GM19043 (cell line): ENCODE measurements around the gene DISP3.

Experiments
- ATAC-seq: cut with Tn5 transposase; IDR thresholded peaks from one replicate; pipeline ENCODE4 v1.9.1; 2021; ENCODE audit warnings: low read depth; ENCODE audit not compliant: unreplicated experiment

DISP3 gene

DNA sequence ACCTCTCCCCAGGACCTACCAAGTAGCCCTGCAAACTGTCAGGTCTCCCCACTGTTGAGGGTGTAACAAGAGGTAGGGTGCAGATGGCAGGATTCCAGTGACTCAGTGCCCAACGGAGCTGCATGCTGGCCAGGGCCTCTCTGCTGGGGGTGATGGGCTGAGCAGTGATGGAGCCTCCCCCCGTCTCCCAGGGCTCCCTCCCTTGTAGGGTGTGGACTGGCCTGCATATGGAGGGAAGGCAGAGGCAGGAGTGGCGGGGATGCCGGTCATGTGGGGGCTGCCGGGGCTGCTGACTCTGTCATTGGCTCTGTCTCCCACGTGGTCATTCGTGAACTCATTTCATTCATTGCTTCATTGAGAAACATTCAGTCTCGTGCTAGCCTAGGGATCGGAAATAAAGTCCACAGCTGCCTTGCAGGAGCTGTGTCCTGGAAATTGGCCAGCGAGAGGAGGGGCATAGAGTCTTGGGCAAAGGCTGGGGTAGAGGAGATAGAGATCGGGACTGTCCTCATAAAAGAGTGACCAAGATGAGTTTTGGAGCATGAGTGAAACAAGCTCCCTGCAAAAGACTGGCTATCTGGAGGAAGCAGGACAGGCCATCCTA lies 22.9 kb upstream of the DISP3 start:
- ATAC-seq: no peak

DNA sequence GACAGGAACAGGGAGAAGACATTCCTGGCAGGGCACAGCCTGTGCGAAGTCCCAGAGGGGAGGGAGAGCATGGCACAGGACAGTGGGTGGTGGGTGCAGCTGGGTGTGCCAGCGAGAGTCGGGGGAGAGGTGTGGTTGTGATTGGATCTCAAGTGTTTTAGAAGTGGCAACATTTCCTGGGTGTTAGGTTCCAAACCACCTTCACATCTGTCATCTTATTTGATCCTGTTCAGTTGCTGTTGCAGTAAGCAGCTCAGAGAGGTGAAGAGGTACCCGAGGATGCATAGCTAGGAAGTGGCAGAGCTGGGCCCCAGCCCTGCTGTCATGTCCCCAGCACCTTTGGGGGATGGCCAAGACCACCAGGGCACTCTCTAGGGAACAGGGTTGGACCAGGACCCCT lies 22.0 kb upstream of the DISP3 start:
- ATAC-seq: no peak

DNA sequence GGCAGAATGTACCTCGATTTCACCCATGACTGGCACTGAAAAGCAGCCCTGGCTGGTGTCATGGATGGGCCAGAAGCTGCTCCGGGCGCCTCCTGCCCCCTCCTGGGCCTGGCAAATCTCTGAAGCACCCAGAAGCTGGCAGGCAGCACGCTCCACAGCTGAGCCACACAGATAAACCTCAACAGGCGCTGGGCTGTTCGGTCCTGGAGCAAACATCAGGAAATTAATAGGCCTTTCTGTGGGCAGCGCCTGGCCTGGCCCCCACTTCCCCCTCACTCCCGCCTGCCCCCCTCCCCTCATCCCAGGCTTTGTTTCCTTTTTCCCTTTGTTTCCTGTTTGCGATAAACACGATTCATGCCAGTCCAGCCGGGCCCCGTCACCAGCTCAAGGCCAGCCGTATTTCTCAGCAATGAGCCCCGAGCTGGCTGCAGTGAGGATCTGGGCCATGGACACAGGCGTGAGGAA lies 20.1 kb upstream of the DISP3 start:
- no peak for ATAC-seq

DNA sequence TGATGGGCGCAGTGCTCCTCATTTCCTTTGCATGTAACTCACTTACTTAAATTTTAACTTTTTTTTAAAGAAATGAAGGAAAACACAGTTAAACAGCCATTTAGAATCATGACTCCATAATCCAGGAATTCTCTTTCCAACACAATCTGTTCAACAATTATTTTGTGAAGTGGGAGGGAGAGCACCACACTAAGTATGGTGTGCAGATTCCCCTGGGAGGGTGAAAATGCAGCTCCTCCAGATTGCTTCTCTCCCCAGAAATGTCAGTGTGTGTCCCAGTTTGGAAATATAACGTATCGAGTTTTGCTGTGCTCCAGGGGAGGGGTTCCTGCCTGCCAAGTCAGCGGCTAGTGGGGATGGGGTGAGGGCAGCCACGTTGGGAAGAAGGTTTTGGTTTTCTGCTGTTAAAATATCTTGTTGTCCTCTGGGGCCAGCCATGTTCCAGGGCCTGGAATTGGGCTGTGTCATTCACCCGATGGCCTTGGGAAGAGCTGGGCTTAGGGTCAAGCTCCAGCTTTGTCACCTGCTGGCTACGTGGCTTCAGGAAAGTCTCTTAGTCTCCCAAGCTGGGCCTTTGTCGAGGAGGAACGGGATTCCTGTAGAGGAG lies 17.3 kb upstream of the DISP3 start:
- no peak for ATAC-seq

DNA sequence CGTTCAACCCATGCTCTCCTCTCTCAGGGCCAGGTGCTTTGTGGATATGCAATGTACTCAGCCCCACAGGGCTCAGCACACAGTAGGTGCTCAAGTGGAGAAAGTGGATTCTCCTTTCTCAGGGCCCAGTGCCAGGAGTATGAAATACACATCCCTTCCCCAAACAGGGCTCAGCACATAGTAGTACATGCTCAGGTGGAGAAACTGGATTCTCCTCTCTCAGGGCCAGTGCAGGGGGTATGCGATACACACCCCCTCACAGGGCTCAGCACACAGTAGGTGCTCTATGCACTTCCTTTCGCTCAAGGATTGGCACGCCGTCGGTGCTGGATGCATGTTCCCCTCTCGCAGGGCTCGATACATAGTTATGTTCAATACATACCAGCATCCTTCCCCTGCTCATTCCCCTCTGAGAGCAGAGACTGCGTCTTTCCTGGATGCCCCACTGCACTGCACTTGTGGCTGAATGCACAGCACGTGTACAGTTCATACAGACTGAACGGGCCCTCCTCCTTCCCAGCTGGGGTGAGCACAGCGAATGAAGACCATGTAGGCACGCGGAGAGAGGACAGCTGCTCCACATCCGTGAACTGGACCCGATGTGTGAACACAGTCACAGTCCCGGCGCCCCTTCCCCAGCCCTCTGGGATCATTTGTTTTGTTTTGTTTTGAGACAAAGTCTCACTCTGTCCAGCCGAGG lies 16.6 kb upstream of the DISP3 start:
- no peak for ATAC-seq

DNA sequence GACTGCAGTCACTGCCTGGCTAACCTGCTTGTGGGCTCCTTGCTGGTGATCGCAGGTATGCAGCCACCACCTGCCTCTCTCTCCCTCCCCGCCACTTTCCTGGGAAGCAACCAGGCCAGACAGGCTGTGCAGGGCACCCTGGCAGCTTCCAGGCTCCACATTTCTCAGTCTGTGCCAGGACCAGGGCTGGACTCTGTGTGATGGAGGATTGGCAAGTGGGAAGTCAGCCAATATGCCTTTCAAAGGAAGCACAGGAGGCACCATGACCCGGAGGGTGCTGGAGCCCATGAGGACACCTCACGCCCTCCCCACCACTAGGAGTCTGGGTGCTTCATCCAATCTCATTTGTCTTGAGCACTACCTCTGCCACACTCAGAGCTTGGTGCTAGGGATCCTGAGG lies 15.8 kb upstream of the DISP3 start:
- no peak for ATAC-seq

DNA sequence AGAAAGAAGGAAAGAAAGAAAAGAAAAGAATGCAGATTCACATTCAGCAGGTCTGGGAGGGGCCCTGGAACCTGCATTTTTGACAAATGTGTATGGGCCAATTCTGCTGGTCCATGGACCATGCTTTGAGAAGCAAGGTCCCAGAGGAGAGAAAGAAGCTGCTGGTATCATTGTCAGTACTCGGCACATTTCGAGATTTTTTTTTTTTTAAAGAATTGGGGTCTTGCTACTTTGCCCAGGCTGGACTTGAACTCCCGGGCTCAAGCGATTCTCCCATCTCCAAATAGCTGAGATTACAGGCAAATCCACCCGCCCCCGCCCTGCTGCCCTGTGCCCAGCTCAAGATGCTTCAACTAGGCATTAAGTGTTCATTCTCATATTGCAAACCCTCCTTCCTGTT lies 13.6 kb upstream of the DISP3 start:
- no peak for ATAC-seq

DNA sequence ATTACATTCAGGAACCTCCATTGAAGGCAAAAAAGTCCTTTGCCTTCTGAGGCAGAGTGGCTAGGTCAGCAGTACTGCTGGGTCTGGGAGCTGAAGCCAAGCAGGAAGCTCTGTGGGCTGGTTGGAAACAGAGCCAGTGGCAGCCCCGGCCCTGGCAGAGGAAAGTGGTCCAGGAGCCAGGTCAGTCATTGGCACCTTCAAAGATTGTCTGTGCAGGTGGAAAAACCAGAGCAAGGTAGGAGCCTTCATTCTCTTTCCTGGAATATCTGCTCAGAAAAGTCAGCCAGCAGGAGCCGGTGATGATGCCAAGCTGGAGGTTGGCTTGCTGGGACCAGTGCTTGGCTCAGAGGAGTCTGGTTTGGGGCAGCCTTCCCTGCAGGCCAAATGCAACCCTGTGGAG lies 12.5 kb upstream of the DISP3 start:
- ATAC-seq: no peak

DNA sequence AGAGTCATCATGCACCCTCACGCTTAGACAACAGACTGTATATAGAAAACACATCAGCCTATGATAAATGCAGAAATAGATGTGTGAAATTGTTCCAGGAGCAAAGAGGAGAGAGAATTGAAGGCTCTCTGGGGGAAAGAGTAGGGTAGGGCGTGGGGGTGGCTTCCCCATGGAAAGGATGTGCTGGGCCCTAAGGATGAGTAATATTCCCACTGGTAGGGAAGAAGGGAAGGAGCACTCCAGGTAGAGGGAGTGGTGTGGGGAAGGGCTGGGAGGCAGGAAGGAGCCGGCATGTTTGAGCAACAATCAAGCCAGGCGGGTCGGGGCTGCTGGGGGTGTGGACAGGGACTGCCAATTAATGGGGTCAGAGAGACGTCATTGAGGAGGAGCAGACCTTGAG lies 10.1 kb upstream of the DISP3 start:
- no peak for ATAC-seq

DNA sequence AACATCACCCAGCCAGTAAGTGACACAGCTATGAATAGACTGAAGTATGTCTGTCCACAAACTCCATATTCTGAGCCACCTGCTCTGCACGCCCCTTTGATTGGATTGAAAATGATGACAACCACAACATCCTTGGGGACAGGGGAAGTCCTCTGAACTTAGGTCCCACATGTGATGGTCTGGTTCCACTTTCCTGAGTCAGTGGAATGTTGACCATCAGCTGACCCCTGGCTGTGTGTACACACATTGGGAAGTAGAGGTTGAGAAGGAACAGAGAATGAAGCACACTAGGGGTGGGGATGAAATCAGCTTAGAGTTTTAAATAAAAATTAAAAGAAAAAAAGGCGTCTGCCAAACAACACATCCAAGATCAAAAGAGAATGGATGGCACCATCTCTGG lies 8.0 kb upstream of the DISP3 start:
- no peak for ATAC-seq

DNA sequence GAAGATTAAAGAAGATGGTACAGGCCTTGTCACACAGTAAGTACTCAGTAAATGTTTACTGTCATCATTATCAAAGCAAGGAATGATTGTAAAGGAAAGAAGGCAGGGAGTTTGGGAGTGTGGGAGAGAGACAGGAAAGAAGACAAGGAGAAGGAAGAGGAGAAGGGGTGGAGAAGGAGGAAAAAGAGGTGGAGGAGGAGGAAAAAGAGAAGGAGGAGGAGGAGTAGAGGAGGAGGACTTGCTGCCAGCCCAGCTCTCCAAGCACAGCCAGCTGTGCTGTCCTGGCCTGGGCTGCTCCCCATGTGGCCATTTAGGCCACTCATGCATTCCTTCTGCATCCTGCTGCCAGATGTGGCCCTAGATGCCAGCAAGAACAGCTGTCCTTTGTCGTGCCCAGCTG lies 7.5 kb upstream of the DISP3 start:
- no peak for ATAC-seq

DNA sequence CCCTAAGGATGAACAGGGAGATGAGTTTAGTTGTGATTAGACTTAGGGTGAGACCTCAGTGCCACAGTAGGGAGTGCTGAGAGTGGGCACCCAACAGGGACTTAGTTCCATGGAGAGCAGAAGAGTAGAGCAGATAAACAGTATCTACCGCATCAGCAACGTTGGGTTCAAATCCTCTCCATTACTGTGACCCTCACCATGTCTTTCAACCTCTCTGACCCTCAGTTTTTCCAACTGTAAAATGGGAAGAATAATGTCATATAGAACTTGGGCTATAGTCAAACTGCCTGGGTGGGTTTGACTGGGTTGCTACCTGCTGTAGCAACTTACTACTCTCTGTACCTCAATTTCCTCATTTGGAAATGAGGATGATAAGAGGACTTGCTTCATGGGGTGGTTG lies 6.7 kb upstream of the DISP3 start:
- no peak for ATAC-seq

DNA sequence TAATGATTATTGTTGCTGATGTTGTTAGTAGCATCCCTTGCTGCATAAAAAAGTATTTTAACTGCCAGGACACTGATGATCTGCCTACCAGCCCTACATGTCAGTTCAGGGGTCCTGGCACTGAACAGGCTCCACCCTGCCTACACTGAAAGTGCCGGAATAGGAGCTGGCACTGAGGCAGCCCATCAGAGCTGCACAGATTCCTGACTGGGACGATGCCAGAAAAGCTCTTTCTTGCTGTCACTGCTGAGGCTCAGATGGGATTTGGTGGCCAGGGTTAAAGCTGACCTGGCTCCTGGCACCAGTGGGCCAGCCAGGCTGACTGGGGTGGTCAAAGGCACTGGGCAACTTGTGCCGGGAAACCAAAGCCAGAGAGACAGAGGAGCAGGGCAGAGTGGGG lies 6.2 kb upstream of the DISP3 start:
- ATAC-seq: no peak

DNA sequence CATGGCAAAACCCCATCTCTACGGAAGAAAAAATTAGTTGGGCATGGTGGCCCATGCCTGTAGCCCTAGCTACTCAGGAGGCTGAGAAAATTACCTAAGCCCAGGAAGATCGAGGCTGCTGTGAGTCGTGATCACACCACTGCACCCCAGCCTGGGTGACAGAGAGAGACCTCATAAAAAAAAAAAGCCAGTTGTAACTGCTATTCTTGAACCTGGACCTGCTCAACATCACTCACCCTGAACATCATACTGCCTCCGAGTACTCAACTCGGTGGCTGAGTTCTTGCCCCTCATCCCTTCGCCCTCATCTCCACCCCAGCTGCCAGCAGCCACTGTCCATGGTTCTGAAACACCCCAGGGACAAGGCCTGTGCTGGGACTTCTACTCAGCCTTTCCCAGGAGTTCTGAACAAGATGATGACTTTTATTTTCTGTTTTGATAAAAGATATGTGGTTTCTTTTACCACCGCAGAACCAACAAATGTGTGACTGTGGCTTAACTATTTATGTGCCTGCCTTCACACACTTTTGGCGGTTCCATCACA lies 5.4 kb upstream of the DISP3 start:
- no peak for ATAC-seq

DNA sequence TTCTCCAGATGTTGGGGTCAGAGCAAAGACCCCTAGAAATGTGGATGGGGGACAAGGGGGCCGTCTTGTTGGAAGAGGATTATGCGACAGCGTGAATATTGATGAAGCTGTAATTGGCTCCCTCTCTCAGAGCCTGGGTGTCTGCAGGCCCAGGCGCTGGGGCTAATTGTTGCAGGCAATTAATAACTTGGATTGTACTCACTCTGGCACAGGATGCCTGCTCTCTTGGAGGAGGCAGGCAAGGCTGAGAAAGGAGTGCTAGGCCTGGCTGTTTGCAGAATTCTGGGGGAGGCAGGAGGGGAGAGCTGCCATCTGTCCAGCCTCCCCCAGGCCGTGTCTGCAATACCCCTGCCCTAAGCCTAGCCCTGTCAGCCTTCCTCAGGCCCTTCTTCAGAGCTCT lies 4.1 kb upstream of the DISP3 start:
- ATAC-seq: no peak

DNA sequence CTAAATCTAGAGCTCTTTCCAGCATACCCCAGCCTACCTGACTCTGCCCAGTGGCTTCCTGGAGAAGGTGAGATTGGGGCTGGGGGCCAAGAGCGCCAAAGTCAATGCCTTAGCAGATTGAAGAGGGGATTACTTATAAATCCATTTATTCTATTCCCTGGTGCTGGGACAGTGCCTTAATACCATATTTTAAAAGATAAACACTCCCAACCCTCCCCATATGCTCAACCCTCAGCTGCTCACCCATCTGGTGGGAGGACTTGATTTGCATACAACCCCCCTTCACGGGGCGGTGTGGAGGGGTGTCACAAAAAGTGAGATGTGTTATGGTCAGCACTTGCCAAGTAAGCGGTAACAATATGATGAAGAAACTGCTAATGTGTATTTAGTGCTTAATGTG lies 3.2 kb upstream of the DISP3 start:
- ATAC-seq: no peak

DNA sequence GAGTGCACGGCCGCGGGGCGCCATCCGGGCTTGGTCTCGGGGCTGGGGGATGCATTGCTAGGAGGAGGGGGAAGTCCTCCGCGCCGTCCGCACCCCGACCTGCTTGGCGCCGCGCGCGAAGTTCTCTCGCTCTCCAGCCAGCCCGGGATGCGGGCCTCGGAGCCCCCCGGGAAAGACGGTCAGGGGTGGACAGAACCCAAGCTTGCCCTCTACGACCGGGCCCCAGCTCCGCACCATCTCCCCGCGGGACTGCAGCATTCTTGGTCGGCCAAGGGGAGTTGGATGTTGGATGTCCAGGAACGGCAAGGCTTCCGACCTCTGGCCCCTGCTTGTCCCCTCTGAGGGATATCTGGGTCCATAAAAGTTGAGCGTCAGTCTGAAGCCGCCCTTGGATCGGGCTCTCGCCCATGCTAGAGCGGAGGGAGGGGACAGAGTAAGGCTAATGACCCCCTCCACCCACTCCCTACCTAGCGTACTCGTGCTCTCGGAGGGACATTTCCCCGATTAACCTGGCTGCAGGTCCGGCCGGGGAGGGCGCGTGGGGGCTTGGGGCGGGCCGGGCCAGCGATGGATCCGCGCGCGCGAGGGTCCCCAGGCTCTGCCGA lies 522 bp downstream of the DISP3 start:
- no peak for ATAC-seq

DNA sequence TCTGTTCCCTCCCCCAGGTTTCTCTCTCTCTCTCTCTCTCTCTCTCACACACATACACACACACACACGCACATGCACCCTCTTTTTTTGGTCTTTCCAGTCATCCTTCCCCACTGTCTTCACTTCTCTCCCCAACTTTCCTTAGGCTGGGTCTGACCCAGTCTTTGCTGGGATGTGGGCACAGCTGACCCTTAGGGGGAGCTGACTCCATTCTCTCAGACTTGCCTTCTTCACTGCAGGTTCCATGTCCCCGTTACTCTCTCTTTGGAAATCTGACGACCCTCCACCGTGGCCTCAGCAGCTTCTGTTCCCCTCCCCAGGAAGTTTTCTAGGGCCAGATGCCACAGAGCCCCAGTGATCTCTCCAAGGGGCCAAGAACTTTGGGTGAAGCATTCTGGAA lies 2.1 kb downstream of the DISP3 start:
- ATAC-seq: no peak

DNA sequence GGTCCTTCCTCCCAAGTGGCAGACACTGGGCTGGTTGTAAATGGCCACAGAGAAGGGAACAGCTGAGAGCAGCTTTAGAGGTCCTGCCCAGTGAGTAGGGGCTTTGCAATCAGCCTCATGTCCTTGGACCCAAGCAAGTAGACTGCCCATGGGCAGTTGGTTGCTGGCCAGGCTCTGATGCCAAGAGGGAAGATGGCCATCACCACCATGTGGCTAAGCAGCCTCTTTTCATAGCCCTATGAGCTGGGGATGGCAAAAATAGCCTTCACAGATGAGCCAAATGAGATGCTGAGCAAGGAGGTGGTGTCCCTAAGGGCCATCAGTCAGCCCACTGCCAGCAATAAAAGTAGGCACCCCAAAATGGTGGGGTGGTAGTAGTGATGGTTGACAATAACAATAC lies 3.2 kb downstream of the DISP3 start:
- no peak for ATAC-seq

DNA sequence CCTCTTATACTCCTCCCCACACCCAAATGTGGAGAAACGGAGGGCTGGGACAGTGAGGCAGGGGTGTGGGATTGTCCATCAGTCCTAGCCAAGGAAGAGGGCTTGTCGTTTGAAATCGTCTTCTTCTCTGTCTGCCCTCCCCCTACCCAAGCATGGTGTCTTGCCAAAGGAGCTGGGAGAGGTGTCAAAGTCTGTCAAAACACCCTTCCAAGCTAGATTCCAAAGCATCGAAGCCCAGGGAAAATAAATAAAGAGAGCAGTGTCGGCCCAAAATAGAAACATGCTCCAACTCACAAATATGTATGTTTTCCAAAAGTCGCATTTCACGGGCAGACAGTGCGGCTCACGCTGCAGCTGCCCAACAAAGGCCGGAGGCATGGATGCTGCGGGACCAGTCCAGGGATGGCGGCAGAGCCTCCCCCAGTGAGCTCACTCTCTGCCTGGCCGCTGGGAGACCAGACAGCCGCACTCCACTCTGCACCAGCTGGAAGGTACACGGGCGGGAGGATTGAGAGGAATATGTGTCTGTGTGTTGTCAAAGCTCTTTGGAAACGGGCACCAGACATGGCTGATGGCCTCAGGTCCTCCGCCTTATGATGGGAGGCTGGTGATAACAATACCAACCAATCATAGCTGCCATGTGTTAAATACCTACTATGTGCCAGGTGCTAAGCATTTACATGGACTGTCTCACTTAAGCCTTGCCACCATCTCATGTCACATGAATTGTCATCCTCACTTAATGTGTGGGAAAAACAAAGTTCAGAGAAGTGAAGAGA lies 3.9 kb downstream of the DISP3 start:
- ATAC-seq: no peak
